Hepatocyte (in vitro differentiated cells): Measurements from ENCODE around the gene RAB6A. TPM values are rescaled to one million over a fixed set of nuclear protein-coding genes. Genes with fewer than 3 reads are reported as not detected.
A peak's percentile ranks its signal among the peaks of the same experiment; 100 is the strongest.

Experiments used
- DNase-seq: peaks from one replicate; pipeline ENCODE4 v3.0.0-alpha.2; 2016; ENCODE audit warnings: low spot score
- H2AFZ ChIP-seq: fragments of 200-600 bp; sonication (generic); 2 replicates; pipeline ENCODE4 v1.6.0; 2016; ENCODE audit warnings: antibody characterized with exemption, mild to moderate bottlenecking
- H3K27ac ChIP-seq: fragments of 200-600 bp; sonication (generic); 2 replicates; pipeline ENCODE4 v1.5.1; 2016; ENCODE audit warnings: mild to moderate bottlenecking
- H3K27me3 ChIP-seq: fragments of 200-600 bp; sonication (generic); 2 replicates; pipeline ENCODE4 v1.6.1; 2016
- H3K36me3 ChIP-seq: fragments of 200-600 bp; sonication (generic); replicated peaks from 2 replicates; pipeline ENCODE4 v1.5.1; 2016; ENCODE audit warnings: low read depth; ENCODE audit not compliant: insufficient read depth
- H3K4me1 ChIP-seq: fragments of 200-600 bp; sonication (generic); 2 replicates; pipeline ENCODE4 v1.5.1; 2016; ENCODE audit warnings: mild to moderate bottlenecking, moderate library complexity; ENCODE audit not compliant: insufficient read depth
- H3K4me2 ChIP-seq: fragments of 200-600 bp; sonication (generic); 2 replicates; pipeline ENCODE4 v1.6.0; 2016
- H3K4me3 ChIP-seq: fragments of 200-600 bp; sonication (generic); 2 replicates; pipeline ENCODE4 v1.5.1; 2016; ENCODE audit warnings: mild to moderate bottlenecking
- H3K79me2 ChIP-seq: fragments of 200-600 bp; sonication (generic); 2 replicates; pipeline ENCODE4 v1.6.0; 2017; ENCODE audit warnings: mild to moderate bottlenecking
- H3K9me2 ChIP-seq: fragments of 200-600 bp; sonication (generic); replicated peaks from 2 replicates; pipeline ENCODE4 v1.6.0; 2017; ENCODE audit warnings: mild to moderate bottlenecking; ENCODE audit not compliant: insufficient read depth
- H3K9me3 ChIP-seq: fragments of 200-600 bp; sonication (generic); 2 replicates; pipeline ENCODE4 v1.5.1; 2016; ENCODE audit warnings: low read depth, mild to moderate bottlenecking
- H4K20me1 ChIP-seq: fragments of 200-600 bp; sonication (generic); 2 replicates; pipeline ENCODE4 v1.6.0; 2016; ENCODE audit warnings: mild to moderate bottlenecking; ENCODE audit not compliant: insufficient read depth, poor library complexity, severe bottlenecking
- CTCF ChIP-seq: fragments of 200-600 bp; sonication (generic); IDR thresholded peaks from 2 replicates; pipeline ENCODE4 v1.5.1; 2016; ENCODE audit warnings: antibody characterized with exemption, mild to moderate bottlenecking; ENCODE audit not compliant: poor library complexity
- EZH2 ChIP-seq: fragments of 200-600 bp; sonication (generic); IDR thresholded peaks from 2 replicates; pipeline ENCODE4 v1.6.1; 2016; ENCODE audit warnings: antibody characterized with exemption, mild to moderate bottlenecking, borderline replicate concordance
- EZH2phosphoT487 ChIP-seq: fragments of 200-600 bp; sonication (generic); IDR thresholded peaks from one replicate; pipeline ENCODE4 v1.6.1; 2018; ENCODE audit warnings: antibody characterized with exemption, mild to moderate bottlenecking, low read depth, moderate library complexity; ENCODE audit not compliant: unreplicated experiment, severe bottlenecking
- WGBS: methylation state at CpG from one replicate; pipeline ENCODE4 v1.1.6; 2016; ENCODE audit warnings: low lambda C conversion rate; ENCODE audit errors: missing lambda C conversion rate; 5-methylcytosine and 5-hydroxymethylcytosine counted together
- polyA plus RNA-seq: library from polyadenylated mRNA; unstranded; fragments of >200 nt; fragmentation: Nextera tagmentation; extraction: Ambion mirVana; gene quantifications from 2 replicates; pipeline ENCODE4 v1.2.1, GENCODE V29; 2016
- total RNA-seq: library from RNA; depleted of rRNA; stranded (reverse); fragments of >200 nt; gene quantifications from 2 replicates; pipeline ENCODE4 v1.2.3, GENCODE V29; 2014

RAB6A gene
- total and polyA plus RNA-seq, 2 experiments from 2014 or later: 85.8 to 99.5 TPM

GRCh38 chr11:73784080-73784634 lies 23.3 kb upstream of the RAB6A start:
- Histone ChIP-seq H3K4me3 (no peak overlapping the region), H4K20me1 (no peaks in the 10 kb centered on the region), H3K9me2 (no peaks in the 10 kb centered on the region), H3K4me2 (no peak overlapping the region), H3K79me2 (peaks cover 12% of the 10 kb centered on the region), H3K36me3 (no peaks in the 10 kb centered on the region), H3K9me3 (no peaks in the 10 kb centered on the region), H3K27me3 (no peaks in the 10 kb centered on the region), H3K4me1 (peaks cover 11% of the 10 kb centered on the region), H2AFZ (no peak overlapping the region), H3K27ac (peak overlapping the region; percentile 42)
- no peak for TF ChIP-seq CTCF
- TF ChIP-seq EZH2: no peak
- TF ChIP-seq EZH2phosphoT487: no peak
- peak; percentile 13 for DNase-seq
- WGBS: 83% methylated on average over 6 of the region's 6 CpGs

DNA sequence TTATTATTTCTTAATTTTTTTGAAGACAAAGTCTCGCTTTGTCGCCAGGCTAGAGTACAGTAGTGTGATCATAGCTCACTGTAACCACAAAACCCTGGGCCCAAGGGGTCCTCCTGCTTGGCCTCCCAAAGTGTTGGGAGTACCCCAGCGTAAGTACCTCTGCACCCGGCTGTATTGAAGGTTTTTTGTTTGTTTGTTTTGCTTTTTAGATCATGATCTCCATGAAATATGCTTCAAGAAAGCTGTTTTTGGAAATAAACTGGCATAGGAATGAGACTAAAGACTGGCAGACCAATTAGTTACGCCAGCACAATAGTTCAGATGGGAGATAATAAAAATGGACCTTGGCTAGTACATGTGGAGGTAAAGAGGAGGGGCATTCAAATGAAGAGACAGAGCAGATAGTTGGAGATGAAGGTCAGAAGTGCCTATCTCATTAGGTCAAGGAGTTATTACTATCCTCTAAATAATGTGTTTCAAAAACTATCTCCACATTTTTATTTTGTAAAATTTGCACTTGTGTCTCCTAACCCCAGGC lies 22.7 kb upstream of the RAB6A start:
- no peaks in the 10 kb centered on the region for H3K36me3 ChIP-seq
- H3K4me1 ChIP-seq: peaks cover 6% of the 10 kb centered on the region
- H3K4me2 ChIP-seq: no peak overlapping the region
- TF ChIP-seq CTCF: no peak
- no peak for TF ChIP-seq EZH2
- no peak for TF ChIP-seq EZH2phosphoT487
- no peaks in the 10 kb centered on the region for H3K9me2 ChIP-seq
- H3K9me3 ChIP-seq: no peaks in the 10 kb centered on the region
- H4K20me1 ChIP-seq: no peaks in the 10 kb centered on the region
- H3K4me3 ChIP-seq: no peak overlapping the region
- DNase-seq: no peak
- no peak overlapping the region for H2AFZ ChIP-seq
- peaks cover 6% of the 10 kb centered on the region for H3K79me2 ChIP-seq
- no peaks in the 10 kb centered on the region for H3K27me3 ChIP-seq
- peak overlapping the region; percentile 30 for H3K27ac ChIP-seq
- WGBS: 93% methylated on average over 5 of the region's 5 CpGs

GRCh38 chr11:73781303-73781702 lies 20.4 kb upstream of the RAB6A start:
- no peak for DNase-seq
- Histone ChIP-seq H3K27me3 (no peaks in the 10 kb centered on the region), H3K27ac (no peak overlapping the region), H3K36me3 (no peaks in the 10 kb centered on the region), H4K20me1 (no peaks in the 10 kb centered on the region), H3K4me3 (no peak overlapping the region), H3K9me3 (no peaks in the 10 kb centered on the region), H3K4me1 (no peaks in the 10 kb centered on the region), H3K9me2 (no peaks in the 10 kb centered on the region), H2AFZ (no peak overlapping the region), H3K4me2 (no peak overlapping the region), H3K79me2 (no peaks in the 10 kb centered on the region)
- no peak for TF ChIP-seq CTCF
- no peak for TF ChIP-seq EZH2
- TF ChIP-seq EZH2phosphoT487: no peak
- WGBS: 93% methylated on average over 6 of the region's 6 CpGs
